ENCODE data around the gene RHOBTB1. TPM values are rescaled to one million over a fixed set of nuclear protein-coding genes. Genes with fewer than 3 reads are reported as not detected.
A peak's percentile ranks its signal among the peaks of the same experiment; 100 is the strongest.
"Not testable (repeated sequence)": the region's sequence is repeated elsewhere in the genome, so short reads cannot be mapped to it uniquely, and the experiment has no call there.

Gene RHOBTB1
- total and polyA plus RNA-seq, 12 donors = 4.3 to 20.5 (median 12.3) TPM

- H3K4me1 ChIP-seq = peaks cover under 1 to 95% (median 78%) of the 10 kb centered on the region in 9 donors
Measured at GRCh38 chr10:60910543-60910942, 33.4 kb downstream of the RHOBTB1 start.

GRCh38 chr10:60908896-60909295 is 35.1 kb downstream of the RHOBTB1 start:
- no peak for ATAC-seq
- Histone ChIP-seq H3K9me3 (peaks cover 0 to 6% (median 0%) of the 10 kb centered on the region in 11 donors), H3K27me3 (no peaks in the 10 kb centered on the region), H3K36me3 (peaks cover 0 to 13% (median 0%) of the 10 kb centered on the region in 9 donors), H3K4me3 (no peak overlapping the region), H3K27ac (peak overlapping the region in 6 of 10 donors; percentile 19 to 70 (median 48)), H3K4me1 (peaks cover 2 to 92% (median 69%) of the 10 kb centered on the region in 9 donors)
- 53 to 61% methylated on average over 6 of the region's 6 CpGs for WGBS, 2 donors
- TF ChIP-seq CTCF (IDR thresholded peaks at IDR 0.05) = no peak
- DNase-seq = no peak
- intact Hi-C loops (cut with DNase I) = loop anchor here in 2 of 10 donors (5.0 kb wide), 1 partner anchor 33 kb away; the partner anchor contains the start of gene RHOBTB1 (in 2 of the 2)

More at GRCh38 chr10:60910543-60910942, 33.4 kb downstream of the RHOBTB1 start:
- DNase-seq = peak in 1 of 2 donors; percentile 33
- peaks cover 0 to 13% (median 0%) of the 10 kb centered on the region in 9 donors for H3K36me3 ChIP-seq
- peak in 7 of 8 donors; percentile 21 to 72 (median 34) for ATAC-seq
- 35 to 44% methylated on average over 5 of the region's 5 CpGs for WGBS, 2 donors
- no peak overlapping the region for H3K4me3 ChIP-seq
- intact Hi-C loops (cut with DNase I) = no loop called here
- TF ChIP-seq CTCF (IDR thresholded peaks at IDR 0.05) = no peak
- no peaks in the 10 kb centered on the region for H3K27me3 ChIP-seq
- H3K9me3 ChIP-seq = peaks cover 0 to 6% (median 0%) of the 10 kb centered on the region in 11 donors
- H3K27ac ChIP-seq = peak overlapping the region in 8 of 10 donors; percentile 11 to 70 (median 44)

- 68 to 80% methylated on average over 2 of the region's 2 CpGs for WGBS, 2 donors
- H3K36me3 ChIP-seq = peaks cover 0 to 13% (median 0%) of the 10 kb centered on the region in 9 donors
- no peak for TF ChIP-seq CTCF (IDR thresholded peaks at IDR 0.05)
- intact Hi-C loops (cut with DNase I) = loop anchor here in 2 of 10 donors (5.0 kb wide), 1 partner anchor 34 kb away; the partner anchor contains the start of gene RHOBTB1 (in 2 of the 2)
- H3K9me3 ChIP-seq = peaks cover 0 to 6% (median 0%) of the 10 kb centered on the region in 11 donors
- no peaks in the 10 kb centered on the region for H3K27me3 ChIP-seq
- H3K4me1 ChIP-seq = peaks cover 2 to 83% (median 68%) of the 10 kb centered on the region in 9 donors
- ATAC-seq = no peak
- H3K27ac ChIP-seq = peak overlapping the region in 7 of 10 donors; percentile 19 to 70 (median 61)
- no peak for DNase-seq
- no peak overlapping the region for H3K4me3 ChIP-seq
Measured at GRCh38 chr10:60908031-60908430, 36.0 kb downstream of the RHOBTB1 start.

GRCh38 chr10:60907236-60907635 is 36.7 kb downstream of the RHOBTB1 start:
- no peak for TF ChIP-seq CTCF (IDR thresholded peaks at IDR 0.05)
- Histone ChIP-seq H3K36me3 (peaks cover 0 to 13% (median 0%) of the 10 kb centered on the region in 9 donors), H3K4me1 (peaks cover 2 to 81% (median 60%) of the 10 kb centered on the region in 9 donors), H3K9me3 (peaks cover 0 to 6% (median 0%) of the 10 kb centered on the region in 11 donors), H3K4me3 (no peak overlapping the region), H3K27me3 (no peaks in the 10 kb centered on the region), H3K27ac (peak overlapping the region in 6 of 10 donors; percentile 49 to 70 (median 64))
- DNase-seq = no peak
- intact Hi-C loops (cut with DNase I) = loop anchor here in 2 of 10 donors (5.0 kb wide), 1 partner anchor 35 kb away; the partner anchor contains the start of gene RHOBTB1 (in 2 of the 2)
- 83 to 87% methylated on average over 3 of the region's 3 CpGs for WGBS, 2 donors
- no peak for ATAC-seq

GRCh38 chr10:60906825-60907224 is 37.2 kb downstream of the RHOBTB1 start:
- H3K4me1 ChIP-seq = peaks cover 2 to 84% (median 59%) of the 10 kb centered on the region in 9 donors
- intact Hi-C loops (cut with DNase I) = loop anchor here in 2 of 10 donors (5.0 kb wide), 1 partner anchor 35 kb away; the partner anchor contains the start of gene RHOBTB1 (in 2 of the 2)
- not testable (repeated sequence) for H3K9me3 ChIP-seq, DNase-seq, ATAC-seq, H3K4me3 ChIP-seq, H3K27me3 ChIP-seq
- peak overlapping the region in 6 of 10 donors; percentile 59 to 71 (median 66) for H3K27ac ChIP-seq
- peaks cover 0 to 13% (median 0%) of the 10 kb centered on the region in 9 donors for H3K36me3 ChIP-seq
- 97 to 98% methylated on average over 6 of the region's 6 CpGs for WGBS, 2 donors
